ENCODE results near the gene APOL1.
A peak's percentile ranks its signal among the peaks of the same experiment; 100 is the strongest.

DNA sequence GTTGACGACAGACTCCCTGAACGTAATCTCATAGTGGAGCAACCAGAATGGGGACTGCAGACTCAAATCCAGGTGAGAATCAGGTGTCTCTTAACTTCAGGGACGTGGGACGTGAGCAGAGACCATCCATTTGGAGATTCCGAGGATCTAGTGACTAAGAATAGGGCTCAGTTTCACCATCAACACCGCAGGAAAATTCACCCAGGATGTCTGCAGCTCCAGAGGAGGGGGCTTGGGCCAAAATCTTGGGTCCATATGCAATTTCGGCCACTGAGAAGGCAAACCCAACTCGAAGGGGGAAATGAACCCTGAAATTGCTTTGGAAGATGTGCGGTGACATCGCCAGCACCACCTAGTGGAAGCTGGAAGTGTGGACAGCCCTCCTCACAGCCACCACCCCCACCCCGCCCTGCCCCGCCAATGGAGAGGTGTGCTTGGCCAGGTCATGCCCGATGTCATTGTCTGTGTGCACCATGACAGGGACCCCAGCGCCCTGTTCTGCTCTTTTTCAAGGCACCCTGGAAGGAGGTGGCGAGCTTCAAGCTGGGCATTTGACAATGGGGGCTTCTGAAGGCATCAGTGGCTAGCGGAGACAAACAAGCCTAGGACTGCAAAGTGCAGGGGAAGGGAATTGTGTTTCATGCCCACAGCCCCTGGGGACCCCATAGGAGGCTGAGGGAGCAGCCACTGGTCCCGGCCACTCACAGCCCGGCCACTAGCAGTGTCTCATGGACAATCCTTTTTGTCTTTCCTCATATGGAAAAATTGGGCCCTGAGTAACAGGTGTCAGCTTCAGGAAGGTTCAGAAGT is 24.8 kb downstream of the APOL1 start:
- TF ChIP-seq CTCF (IDR thresholded peaks at IDR 0.05) (peak; percentile 86), TCF7L2 (IDR thresholded peaks at IDR 0.05; ENCODE audit: low read depth, low read length) (no peak), SIN3A (IDR thresholded peaks at IDR 0.05; ENCODE audit: borderline replicate concordance, insufficient read depth, low read depth, low read length) (no peak)

Measured in Panc1 (cell line).